ENCODE results near the gene CPM. TPM values are rescaled to one million over a fixed set of nuclear protein-coding genes. Genes with fewer than 3 reads are reported as not detected.

Gene CPM
- total and polyA plus RNA-seq, 10 of the 15 experiments (the other 5 are each of a cell fraction or from before 2014, with no cell fraction given) = 0.06 to 1.7 (median 0.41) TPM

DNA sequence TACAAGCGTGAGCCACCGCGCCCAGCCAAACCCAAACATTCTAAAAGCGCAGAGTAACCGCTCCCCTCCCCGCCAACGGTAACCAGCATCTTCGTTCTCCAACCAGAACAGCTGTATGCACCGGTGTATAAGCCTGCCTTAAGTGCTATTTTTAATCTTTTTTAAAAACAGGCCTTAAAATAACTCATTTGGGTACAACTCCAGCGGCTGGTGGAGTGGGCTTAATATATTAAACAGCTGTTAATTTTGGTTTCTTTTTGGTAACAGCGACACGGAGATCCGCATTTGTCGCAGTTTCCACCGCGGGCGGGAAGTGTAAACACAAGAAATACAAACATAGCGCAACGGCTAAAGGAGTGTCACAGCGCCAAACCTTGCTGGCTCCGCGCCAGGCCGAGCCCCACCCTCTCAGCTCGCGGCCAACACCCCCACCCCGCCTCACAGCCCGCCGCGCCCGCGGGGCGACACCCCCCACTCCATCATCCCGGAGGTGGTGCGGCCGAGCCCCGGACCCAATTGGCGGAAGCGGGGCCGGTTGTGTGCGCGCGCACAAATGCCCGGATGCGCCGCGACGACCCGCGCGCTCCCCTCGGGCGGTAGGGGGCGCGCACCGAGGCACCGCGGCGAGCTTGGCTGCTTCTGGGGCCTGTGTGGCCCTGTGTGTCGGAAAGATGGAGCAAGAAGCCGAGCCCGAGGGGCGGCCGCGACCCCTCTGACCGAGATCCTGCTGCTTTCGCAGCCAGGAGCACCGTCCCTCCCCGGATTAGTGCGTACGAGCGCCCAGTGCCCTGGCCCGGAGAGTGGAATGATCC, 125.2 kb downstream of the CPM start, which contains the start of gene MDM2 (continued):
- TF ChIP-seq TCF3 (IDR thresholded peaks at IDR 0.05; ENCODE audit: borderline replicate concordance, insufficient read depth, low read depth, low read length) = no peak; the same call in none of the 2 replicates
- no peak for TF ChIP-seq ZNF384 (IDR thresholded peaks at IDR 0.05; ENCODE audit: borderline replicate concordance, low read depth, low read length)
- TF ChIP-seq, protein P1, sequence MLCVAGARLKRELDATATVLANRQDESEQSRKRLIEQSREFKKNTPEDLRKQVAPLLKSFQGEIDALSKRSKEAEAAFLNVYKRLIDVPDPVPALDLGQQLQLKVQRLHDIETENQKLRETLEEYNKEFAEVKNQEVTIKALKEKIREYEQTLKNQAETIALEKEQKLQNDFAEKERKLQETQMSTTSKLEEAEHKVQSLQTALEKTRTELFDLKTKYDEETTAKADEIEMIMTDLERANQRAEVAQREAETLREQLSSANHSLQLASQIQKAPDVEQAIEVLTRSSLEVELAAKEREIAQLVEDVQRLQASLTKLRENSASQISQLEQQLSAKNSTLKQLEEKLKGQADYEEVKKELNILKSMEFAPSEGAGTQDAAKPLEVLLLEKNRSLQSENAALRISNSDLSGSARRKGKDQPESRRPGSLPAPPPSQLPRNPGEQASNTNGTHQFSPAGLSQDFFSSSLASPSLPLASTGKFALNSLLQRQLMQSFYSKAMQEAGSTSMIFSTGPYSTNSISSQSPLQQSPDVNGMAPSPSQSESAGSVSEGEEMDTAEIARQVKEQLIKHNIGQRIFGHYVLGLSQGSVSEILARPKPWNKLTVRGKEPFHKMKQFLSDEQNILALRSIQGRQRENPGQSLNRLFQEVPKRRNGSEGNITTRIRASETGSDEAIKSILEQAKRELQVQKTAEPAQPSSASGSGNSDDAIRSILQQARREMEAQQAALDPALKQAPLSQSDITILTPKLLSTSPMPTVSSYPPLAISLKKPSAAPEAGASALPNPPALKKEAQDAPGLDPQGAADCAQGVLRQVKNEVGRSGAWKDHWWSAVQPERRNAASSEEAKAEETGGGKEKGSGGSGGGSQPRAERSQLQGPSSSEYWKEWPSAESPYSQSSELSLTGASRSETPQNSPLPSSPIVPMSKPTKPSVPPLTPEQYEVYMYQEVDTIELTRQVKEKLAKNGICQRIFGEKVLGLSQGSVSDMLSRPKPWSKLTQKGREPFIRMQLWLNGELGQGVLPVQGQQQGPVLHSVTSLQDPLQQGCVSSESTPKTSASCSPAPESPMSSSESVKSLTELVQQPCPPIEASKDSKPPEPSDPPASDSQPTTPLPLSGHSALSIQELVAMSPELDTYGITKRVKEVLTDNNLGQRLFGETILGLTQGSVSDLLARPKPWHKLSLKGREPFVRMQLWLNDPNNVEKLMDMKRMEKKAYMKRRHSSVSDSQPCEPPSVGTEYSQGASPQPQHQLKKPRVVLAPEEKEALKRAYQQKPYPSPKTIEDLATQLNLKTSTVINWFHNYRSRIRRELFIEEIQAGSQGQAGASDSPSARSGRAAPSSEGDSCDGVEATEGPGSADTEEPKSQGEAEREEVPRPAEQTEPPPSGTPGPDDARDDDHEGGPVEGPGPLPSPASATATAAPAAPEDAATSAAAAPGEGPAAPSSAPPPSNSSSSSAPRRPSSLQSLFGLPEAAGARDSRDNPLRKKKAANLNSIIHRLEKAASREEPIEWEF (IDR thresholded peaks at IDR 0.05; ENCODE audit: insufficient replicate concordance, low read depth, low read length) = no peak
- no peak for TF ChIP-seq YBX1 (IDR thresholded peaks at IDR 0.05)
- TF ChIP-seq ZBED1 (IDR thresholded peaks at IDR 0.05; ENCODE audit: borderline replicate concordance) = no peak
- TF ChIP-seq SMAD5 (IDR thresholded peaks at IDR 0.05; ENCODE audit: low read depth) = peak; percentile 66; the same call in 1 of the 2 replicates
- TF ChIP-seq BHLHE40 (IDR thresholded peaks at IDR 0.05; ENCODE audit: borderline replicate concordance in 1 of 2, low read depth in 2 of 2, low read length in 1 of 2) = peak in 1 of 2 experiments; percentile 56; a peak in 1 of 4 replicates
- TF ChIP-seq RAD21 (IDR thresholded peaks at IDR 0.05; ENCODE audit: insufficient read depth, low read depth, low read length) = peak; percentile 30
- no peak for TF ChIP-seq TCF7 (IDR thresholded peaks at IDR 0.05; ENCODE audit: borderline replicate concordance)
- TF ChIP-seq LARP7 (IDR thresholded peaks at IDR 0.05) = peak; percentile 98
- no peak; the same call in 1 of the 2 replicates for TF ChIP-seq SMC3 (IDR thresholded peaks at IDR 0.05; ENCODE audit: borderline replicate concordance, low read length)
- peak; percentile 68 for TF ChIP-seq YY1 (IDR thresholded peaks at IDR 0.05; ENCODE audit: low read depth, low read length)
- TF ChIP-seq FOXK2 (IDR thresholded peaks at IDR 0.05) = peak; percentile 82
- TF ChIP-seq, protein P2, sequence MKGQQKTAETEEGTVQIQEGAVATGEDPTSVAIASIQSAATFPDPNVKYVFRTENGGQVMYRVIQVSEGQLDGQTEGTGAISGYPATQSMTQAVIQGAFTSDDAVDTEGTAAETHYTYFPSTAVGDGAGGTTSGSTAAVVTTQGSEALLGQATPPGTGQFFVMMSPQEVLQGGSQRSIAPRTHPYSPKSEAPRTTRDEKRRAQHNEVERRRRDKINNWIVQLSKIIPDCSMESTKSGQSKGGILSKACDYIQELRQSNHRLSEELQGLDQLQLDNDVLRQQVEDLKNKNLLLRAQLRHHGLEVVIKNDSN (IDR thresholded peaks at IDR 0.05; ENCODE audit: borderline replicate concordance, extremely low read length, insufficient read depth, low read depth, low read length) = no peak
- TF ChIP-seq, protein P3, sequence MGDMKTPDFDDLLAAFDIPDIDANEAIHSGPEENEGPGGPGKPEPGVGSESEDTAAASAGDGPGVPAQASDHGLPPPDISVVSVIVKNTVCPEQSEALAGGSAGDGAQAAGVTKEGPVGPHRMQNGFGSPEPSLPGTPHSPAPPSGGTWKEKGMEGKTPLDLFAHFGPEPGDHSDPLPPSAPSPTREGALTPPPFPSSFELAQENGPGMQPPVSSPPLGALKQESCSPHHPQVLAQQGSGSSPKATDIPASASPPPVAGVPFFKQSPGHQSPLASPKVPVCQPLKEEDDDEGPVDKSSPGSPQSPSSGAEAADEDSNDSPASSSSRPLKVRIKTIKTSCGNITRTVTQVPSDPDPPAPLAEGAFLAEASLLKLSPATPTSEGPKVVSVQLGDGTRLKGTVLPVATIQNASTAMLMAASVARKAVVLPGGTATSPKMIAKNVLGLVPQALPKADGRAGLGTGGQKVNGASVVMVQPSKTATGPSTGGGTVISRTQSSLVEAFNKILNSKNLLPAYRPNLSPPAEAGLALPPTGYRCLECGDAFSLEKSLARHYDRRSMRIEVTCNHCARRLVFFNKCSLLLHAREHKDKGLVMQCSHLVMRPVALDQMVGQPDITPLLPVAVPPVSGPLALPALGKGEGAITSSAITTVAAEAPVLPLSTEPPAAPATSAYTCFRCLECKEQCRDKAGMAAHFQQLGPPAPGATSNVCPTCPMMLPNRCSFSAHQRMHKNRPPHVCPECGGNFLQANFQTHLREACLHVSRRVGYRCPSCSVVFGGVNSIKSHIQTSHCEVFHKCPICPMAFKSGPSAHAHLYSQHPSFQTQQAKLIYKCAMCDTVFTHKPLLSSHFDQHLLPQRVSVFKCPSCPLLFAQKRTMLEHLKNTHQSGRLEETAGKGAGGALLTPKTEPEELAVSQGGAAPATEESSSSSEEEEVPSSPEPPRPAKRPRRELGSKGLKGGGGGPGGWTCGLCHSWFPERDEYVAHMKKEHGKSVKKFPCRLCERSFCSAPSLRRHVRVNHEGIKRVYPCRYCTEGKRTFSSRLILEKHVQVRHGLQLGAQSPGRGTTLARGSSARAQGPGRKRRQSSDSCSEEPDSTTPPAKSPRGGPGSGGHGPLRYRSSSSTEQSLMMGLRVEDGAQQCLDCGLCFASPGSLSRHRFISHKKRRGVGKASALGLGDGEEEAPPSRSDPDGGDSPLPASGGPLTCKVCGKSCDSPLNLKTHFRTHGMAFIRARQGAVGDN (IDR thresholded peaks at IDR 0.05) = peak; percentile 85
- 0 out of 2 replicates have a peak, but pooled peaks have one; percentile 14 for TF ChIP-seq RFX5 (IDR thresholded peaks at IDR 0.05; ENCODE audit: low read depth, low read length)
- peak; percentile 64; the same call in 1 of the 2 replicates for TF ChIP-seq MTA2 (IDR thresholded peaks at IDR 0.05; ENCODE audit: low read depth)
- TF ChIP-seq TAF1 (IDR thresholded peaks at IDR 0.05; ENCODE audit: borderline replicate concordance, low read depth, low read length) = peak; percentile 85

All from GM12878 (cell line).